Ascending aorta (tissue), 2 donors: ENCODE data around the gene CACNG7. TPM values are rescaled to one million over a fixed set of nuclear protein-coding genes. Genes with fewer than 3 reads are reported as not detected.

Source experiments
- DNase-seq, 2 donors: peaks; one replicate each; pipeline ENCODE4 v3.0.0-alpha.2; 2019; ENCODE audit warnings: low spot score in 2 of 2
- H3K27ac ChIP-seq, 2 donors: fragments of 200-600 bp; sonication (generic); one replicate each; pipeline ENCODE4 v1.5.1; 2016 to 2017; ENCODE audit warnings: mild to moderate bottlenecking in 1 of 2
- H3K27me3 ChIP-seq: fragments of 200-600 bp; sonication (generic); one replicate; pipeline ENCODE4 v1.5.1; 2017
- H3K36me3 ChIP-seq, 2 donors: fragments of 200-600 bp; sonication (generic); one replicate each; pipeline ENCODE4 v1.5.1; 2016
- H3K4me1 ChIP-seq, 2 donors: fragments of 200-600 bp; sonication (generic); one replicate each; pipeline ENCODE4 v1.5.1; 2016 to 2017; ENCODE audit warnings: mild to moderate bottlenecking in 1 of 2
- H3K4me3 ChIP-seq, 2 donors: fragments of 200-600 bp; sonication (generic); one replicate each; pipeline ENCODE4 v1.5.1; 2016 to 2017; ENCODE audit warnings: mild to moderate bottlenecking in 1 of 2
- H3K9me3 ChIP-seq, 2 donors: fragments of 200-600 bp; sonication (generic); one replicate each; pipeline ENCODE4 v1.5.1; 2016
- intact Hi-C: fragments of 100-400 bp; cut with DNase I; formaldehyde crosslinking; loops from one replicate; pipeline ENCODE4 v1.15.1; 2023
- total RNA-seq: library from RNA; depleted of rRNA; stranded (reverse); fragments of >200 nt; gene quantifications from one replicate; pipeline ENCODE4 v1.1.0, GENCODE V29; 2016
- TF ChIP-seq, protein P1 (sequence below), 3 experiments: fragments of 200-600 bp in 2 of 3; fragments of 450-650 bp in 1 of 3; sonication (generic) in 2 of 3; IDR thresholded peaks; one replicate each; pipeline ENCODE4 v1.5.1; 2016 to 2019; ENCODE audit warnings: antibody characterized with exemption in 3 of 3, mild to moderate bottlenecking in 1 of 3, moderate library complexity in 1 of 3

Gene CACNG7
- total RNA-seq, 1 donor from 2014 or later = not detected

GRCh38 chr19:53953383-53953782 lies 44.3 kb downstream of the CACNG7 start:
- TF ChIP-seq, protein P1, sequence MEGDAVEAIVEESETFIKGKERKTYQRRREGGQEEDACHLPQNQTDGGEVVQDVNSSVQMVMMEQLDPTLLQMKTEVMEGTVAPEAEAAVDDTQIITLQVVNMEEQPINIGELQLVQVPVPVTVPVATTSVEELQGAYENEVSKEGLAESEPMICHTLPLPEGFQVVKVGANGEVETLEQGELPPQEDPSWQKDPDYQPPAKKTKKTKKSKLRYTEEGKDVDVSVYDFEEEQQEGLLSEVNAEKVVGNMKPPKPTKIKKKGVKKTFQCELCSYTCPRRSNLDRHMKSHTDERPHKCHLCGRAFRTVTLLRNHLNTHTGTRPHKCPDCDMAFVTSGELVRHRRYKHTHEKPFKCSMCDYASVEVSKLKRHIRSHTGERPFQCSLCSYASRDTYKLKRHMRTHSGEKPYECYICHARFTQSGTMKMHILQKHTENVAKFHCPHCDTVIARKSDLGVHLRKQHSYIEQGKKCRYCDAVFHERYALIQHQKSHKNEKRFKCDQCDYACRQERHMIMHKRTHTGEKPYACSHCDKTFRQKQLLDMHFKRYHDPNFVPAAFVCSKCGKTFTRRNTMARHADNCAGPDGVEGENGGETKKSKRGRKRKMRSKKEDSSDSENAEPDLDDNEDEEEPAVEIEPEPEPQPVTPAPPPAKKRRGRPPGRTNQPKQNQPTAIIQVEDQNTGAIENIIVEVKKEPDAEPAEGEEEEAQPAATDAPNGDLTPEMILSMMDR (IDR thresholded peaks at IDR 0.05) = no peak
- Histone ChIP-seq H3K4me1 (no peaks in the 10 kb centered on the region), H3K27ac (no peak overlapping the region), H3K27me3 (peaks cover 5% of the 10 kb centered on the region), H3K36me3 (no peaks in the 10 kb centered on the region), H3K4me3 (no peak overlapping the region), H3K9me3 (no peaks in the 10 kb centered on the region)
- no peak for DNase-seq
- intact Hi-C loops = no loop called here

DNA sequence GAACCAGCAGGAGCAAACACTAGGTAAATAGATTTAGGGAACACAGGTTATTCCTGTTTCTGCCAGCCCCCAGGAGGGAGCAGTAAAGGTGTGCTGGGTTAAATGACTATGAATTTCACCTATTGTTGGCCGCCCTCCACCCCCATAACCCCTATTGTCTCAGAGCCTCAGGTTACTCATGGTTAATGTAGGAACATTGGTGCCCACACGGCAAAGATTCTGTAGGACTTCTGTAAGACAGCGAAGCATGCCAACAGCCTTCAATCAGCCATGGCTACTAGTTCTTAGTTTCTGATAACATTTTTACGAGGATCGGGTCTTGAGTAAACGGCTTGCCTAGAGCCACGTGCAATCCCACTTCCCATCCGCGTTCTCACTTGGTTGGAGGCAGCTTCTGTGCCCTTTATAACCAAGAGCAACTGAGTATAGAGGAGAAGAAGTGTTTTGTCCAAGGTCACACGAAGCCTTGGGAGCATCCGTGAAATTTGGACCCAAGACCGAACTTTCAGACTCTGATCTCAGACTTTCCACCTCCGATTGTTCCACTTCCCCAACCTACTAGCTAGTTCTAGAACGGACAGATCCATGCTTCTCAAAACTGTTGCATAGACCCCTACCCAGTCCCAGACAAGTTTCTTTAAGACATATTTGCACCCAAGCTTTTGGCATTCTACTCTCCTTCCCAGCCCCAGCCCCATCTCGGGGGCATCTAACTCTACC lies 48.5 kb downstream of the CACNG7 start:
- Histone ChIP-seq H3K4me3 (no peak overlapping the region), H3K9me3 (no peaks in the 10 kb centered on the region), H3K4me1 (no peaks in the 10 kb centered on the region), H3K27me3 (peaks cover 5% of the 10 kb centered on the region), H3K36me3 (no peaks in the 10 kb centered on the region), H3K27ac (no peak overlapping the region)
- intact Hi-C loops = no loop called here
- DNase-seq = no peak
- TF ChIP-seq, protein P1 (IDR thresholded peaks at IDR 0.05) = no peak

- H3K4me3 ChIP-seq = no peak overlapping the region
- H3K27ac ChIP-seq = no peak overlapping the region
- H3K36me3 ChIP-seq = no peaks in the 10 kb centered on the region
- no peak for DNase-seq
- no peaks in the 10 kb centered on the region for H3K4me1 ChIP-seq
- TF ChIP-seq, protein P1 (IDR thresholded peaks at IDR 0.05) = no peak
- H3K27me3 ChIP-seq = peaks cover 8% of the 10 kb centered on the region
- intact Hi-C loops = no loop called here
- no peaks in the 10 kb centered on the region for H3K9me3 ChIP-seq
These were observed 49.1 kb downstream of the CACNG7 start for GRCh38 chr19:53958168-53958571.

DNA sequence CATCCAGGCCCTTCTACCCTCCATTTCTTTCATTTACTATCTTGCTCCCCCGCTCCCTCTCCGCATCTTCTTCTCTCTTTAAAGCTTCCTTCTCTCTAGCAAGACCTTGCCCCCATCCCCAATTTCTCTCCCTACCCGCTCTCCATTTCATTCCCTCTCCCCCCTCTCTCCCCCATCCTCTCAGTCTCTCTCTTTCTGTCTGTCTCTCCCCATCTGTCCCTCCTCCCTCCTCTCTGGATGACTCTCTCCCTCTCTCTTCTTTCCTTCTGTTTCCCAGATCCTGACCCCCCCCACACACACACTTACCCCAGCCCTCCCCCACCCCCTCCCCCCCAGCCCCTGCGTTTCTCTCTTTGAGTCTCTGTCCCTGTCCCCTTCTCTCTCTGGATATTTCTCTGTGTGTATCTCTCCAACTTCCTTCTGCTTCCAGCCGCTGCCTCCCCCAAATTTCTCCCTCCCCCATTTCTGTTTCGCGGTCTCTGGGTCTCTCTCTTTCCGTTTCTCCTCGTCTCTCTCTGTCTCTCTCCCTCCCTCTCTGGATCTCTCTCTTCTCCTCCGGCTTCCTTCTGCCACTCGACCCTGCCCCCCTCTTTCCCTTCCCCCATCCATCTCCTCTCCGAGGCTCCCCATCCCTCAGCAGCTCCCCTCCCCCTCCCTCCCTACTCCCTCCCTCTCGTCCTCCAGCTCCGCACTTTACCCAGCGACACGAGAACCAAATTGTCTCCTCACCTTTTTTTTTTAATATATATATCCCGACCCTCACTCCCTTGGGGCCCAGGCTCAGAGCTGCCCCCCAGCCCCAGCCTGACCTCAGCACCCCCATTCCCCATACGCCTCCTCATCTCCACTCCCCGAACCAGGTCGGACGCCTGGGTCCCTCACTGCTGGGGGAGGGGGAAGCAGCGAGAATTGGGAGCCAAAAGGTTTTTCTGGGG lies 50.0 kb downstream of the CACNG7 start:
- H3K27me3 ChIP-seq = peaks cover 13% of the 10 kb centered on the region
- intact Hi-C loops = no loop called here
- TF ChIP-seq, protein P1 (IDR thresholded peaks at IDR 0.05) = no peak

GRCh38 chr19:53960187-53960586 lies 51.1 kb downstream of the CACNG7 start:
- intact Hi-C loops = no loop called here
- Histone ChIP-seq H3K36me3 (no peaks in the 10 kb centered on the region), H3K9me3 (no peaks in the 10 kb centered on the region), H3K4me3 (no peak overlapping the region), H3K27ac (no peak overlapping the region), H3K27me3 (peaks cover 13% of the 10 kb centered on the region), H3K4me1 (no peaks in the 10 kb centered on the region)
- TF ChIP-seq, protein P1 (IDR thresholded peaks at IDR 0.05) = no peak
- no peak for DNase-seq

More for the DNA sequence above, 50.0 kb downstream of the CACNG7 start:
- Histone ChIP-seq H3K36me3 (no peaks in the 10 kb centered on the region), H3K27ac (no peak overlapping the region), H3K4me3 (no peak overlapping the region), H3K9me3 (no peaks in the 10 kb centered on the region), H3K4me1 (no peaks in the 10 kb centered on the region)
- DNase-seq = no peak
